Measurements from ENCODE around the gene AMH.

AMH gene

DNA sequence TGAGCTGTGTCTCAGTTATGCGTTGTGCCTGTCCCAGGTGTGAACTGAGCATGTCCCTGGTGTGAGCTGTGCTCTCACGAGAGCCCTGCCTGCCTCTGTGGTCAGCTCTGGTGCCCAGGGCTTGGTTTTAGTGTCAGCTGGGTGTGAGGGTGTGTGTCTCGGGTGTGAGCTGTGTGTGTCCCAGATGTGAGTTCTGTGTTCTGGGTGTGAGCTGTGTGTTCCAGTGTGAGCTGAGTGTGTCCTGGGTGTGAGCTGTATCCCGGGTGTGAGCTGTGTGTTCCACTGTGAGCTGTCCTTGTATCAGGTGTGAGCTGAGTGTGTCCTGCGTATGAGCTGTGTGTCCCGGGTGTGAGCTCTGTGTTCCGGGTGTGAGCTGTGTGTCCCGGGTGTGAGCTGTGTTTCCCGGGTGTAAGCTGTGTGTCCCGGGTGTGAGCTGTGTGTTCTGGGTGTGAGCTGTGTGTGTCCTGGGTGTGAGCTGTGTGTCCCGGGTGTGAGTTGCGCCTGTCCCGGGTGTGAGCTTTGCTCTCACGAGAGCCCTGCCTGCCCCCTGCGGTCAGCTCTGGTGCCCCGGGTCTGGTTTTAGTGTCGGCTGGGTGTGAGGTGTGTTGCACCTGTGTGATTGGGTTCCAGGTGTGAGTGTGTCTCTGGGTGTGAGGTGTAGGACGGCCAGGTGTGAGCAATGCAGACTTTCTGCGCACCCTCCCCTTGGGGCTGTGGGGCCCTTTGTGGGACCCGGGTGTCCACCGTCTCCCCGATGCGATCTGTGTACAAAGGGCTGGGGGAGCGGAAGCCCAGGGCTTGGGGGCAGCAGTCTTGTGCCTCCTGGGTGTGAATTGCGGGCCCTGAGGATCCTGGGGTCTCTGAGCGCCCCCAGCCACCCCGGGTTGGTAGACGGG is 39.9 kb downstream of the AMH start:
- DNase-seq = no peak

DNA sequence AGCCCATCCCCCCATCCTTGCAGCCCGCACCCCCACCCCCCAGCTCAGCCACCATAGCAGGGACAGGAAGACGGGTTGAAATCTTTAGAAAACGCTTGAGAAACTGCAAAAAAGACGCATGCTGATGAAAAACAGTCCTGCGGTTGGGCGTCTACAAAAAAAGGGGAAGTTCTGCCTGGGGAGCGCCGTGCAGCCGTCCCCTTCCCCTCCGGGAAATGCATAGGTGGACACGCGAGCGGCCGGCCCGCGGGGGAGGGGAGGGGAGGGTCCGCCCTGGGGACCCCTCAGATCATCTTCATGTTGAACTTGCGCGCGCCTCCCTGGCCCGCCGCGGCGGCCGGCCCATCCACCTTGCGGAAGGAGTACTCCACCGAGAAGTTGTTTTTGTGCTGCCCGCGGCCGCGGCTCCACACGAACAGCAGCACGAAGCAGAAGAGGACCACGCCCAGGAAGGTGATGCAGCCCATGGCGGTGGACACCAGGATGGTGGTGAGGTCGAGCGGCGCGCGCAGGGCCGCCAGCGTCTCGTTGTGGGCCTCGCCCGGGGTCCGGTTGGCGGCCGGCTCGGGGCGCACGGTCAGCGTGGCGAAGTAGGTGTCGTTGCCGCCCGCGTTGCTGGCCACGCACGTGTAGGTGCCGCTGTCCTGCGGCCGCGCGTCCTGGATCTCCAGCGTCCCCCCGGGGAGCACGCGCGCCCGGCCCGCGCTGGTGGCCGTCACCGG is 40.8 kb downstream of the AMH start:
- DNase-seq = no peak

DNA sequence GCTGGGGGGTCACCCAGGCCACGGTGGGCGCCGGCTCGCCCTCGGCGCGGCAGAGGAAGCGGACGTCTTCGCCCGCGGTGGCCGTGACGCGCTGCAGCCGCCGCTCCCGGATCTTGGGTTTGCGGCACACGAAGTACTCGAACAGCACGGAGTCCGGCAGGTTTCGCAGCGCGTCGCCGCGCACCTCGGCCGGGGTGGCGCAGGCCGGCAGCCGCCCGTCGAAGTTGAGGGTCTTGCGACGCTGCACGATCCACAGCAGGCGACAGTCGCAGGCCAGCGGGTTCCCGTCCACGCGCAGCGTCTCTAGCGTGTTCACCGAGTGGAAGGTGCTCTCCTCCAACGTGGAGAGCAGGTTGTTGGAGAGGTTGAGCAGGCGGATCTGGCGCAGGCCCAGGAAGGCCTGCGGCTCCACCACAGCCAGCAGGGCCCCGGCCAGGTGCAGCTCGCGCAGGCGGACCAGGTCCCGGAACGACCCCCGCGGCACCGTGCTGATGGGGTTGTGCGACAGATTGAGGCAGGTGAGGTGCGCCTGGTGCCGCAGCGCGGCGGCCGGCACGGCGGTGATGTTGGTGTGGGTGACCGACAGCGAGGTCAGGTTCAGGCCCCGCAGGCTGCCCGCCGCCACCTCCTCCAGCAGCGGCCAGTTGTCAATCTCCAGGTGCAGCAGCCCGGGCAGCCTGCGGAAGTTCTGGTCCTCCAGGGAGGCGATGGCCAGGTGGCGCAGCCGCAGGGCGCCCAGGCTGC is 41.5 kb downstream of the AMH start:
- DNase-seq = no peak

GRCh38 chr19:2291185-2291751 is 42.1 kb downstream of the AMH start:
- no peak for DNase-seq

DNA sequence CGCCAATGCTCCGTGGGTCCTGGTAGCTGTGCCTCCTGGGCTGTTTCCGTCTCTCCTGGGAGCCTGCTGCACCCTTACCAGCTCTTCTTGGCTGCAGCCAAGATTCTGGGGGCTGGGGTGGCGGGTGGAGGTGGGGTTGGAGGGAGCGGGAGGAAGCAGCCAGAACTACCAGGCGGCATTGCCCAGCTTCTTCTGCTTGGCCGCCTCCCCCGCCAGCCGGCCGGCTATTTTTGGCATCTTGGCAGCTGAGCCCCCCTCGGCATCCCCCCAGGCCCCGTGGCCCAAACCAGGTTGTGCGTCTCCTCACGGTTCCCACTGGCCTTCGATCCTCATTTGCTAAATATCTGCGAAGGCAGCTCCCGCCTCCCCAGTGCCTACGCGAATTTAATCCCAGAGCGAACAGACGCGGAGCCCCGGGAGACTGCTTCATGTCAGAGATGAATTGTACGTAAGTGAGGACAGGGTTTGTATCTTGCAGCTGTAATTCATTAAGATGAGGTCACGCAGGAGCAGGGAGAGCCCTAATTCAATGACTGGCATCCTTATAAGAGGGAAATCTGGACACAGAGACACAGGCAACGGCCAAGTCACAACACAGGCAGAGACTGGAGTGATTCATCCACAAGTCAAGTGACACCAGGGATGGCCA is 45.7 kb downstream of the AMH start:
- no peak for DNase-seq

DNA sequence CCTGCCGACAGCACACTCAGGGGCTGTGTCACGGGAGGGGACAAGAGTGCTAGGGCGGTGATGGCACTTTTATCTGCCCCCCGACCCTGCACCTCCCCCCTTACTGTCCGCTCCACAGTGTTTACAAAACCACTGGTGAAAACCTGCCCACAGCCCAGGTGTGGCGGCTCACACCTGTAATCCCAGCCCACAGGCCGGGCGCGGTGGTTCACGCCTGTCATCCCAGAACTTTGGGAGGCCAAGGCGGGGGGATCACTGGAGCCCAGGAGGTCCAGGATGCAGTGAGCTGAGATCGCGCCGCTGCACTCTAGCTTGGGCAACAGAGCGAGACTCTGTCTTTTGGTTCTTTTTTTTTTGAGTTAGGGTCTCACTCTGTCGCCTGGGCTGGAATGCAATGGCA is 47.0 kb downstream of the AMH start:
- no peak for DNase-seq

DNA sequence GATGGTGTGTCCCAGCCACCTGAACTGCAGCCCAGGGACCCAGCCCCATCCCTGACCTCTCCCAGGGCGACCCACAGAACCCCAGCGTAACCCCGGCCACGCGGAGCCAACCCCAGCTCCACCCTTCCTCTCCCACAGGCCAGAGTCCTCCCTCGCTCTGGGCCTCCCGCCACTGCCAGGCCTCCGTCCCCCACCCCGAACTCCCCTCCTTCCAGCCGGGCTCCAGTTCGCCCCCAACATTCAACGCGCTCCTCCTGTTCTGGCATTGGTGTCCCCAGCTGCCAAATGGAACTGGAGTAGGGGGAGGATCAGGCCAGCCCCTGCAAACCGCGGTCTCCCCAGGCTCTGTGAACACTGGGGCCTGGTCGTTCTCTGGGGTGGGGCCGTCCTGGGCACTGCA is 51.4 kb downstream of the AMH start:
- no peak for DNase-seq
